Peyer's patch (tissue), 4 donors: ENCODE data around the gene CCDC88C. TPM values are rescaled to one million over a fixed set of nuclear protein-coding genes. Genes with fewer than 3 reads are reported as not detected.
A peak's percentile ranks its signal among the peaks of the same experiment; 100 is the strongest.

ENCODE experiments used
- DNase-seq, 3 donors: peaks; one replicate each; pipeline ENCODE4 v3.0.0-alpha.2; 2017 to 2019
- H3K27ac ChIP-seq, 4 donors: fragments of 200-600 bp; sonication (generic); one replicate each; pipeline ENCODE4 v1.5.1; 2016 to 2019
- H3K27me3 ChIP-seq, 2 donors: fragments of 200-600 bp; sonication (generic); one replicate each; pipeline ENCODE4 v1.5.1; 2019
- H3K36me3 ChIP-seq, 3 donors: fragments of 200-600 bp; sonication (generic); one replicate each; pipeline ENCODE4 v1.5.1; 2016 to 2019
- H3K4me1 ChIP-seq, 4 donors: fragments of 200-600 bp; sonication (generic); one replicate each; pipeline ENCODE4 v1.5.1; 2016 to 2019
- H3K4me3 ChIP-seq, 4 donors: fragments of 200-600 bp; sonication (generic); 1 replicate in 3 of 4; 2 replicates in 1 of 4; pipeline ENCODE4 v1.5.1; 2016 to 2019; ENCODE audit warnings: mild to moderate bottlenecking in 1 of 4
- H3K9me3 ChIP-seq, 4 donors: fragments of 200-600 bp; sonication (generic); one replicate each; pipeline ENCODE4 v1.5.1; 2016 to 2019; ENCODE audit warnings: mild to moderate bottlenecking in 1 of 4
- CTCF ChIP-seq, 6 experiments: fragments of 450-650 bp in 4 of 6; fragments of 200-600 bp in 2 of 6; sonication (generic) in 1 of 6; IDR thresholded peaks; one replicate each; pipeline ENCODE4 v1.5.1; 2017 to 2019; ENCODE audit warnings: antibody characterized with exemption in 6 of 6, mild to moderate bottlenecking in 3 of 6, moderate library complexity in 1 of 6
- POLR2A ChIP-seq, 2 donors: fragments of 450-650 bp; IDR thresholded peaks; one replicate each; pipeline ENCODE4 v1.5.1; 2017; ENCODE audit warnings: antibody characterized with exemption in 2 of 2, mild to moderate bottlenecking in 2 of 2, moderate library complexity in 2 of 2
- total RNA-seq, 4 donors: library from RNA; depleted of rRNA; stranded (reverse); fragments of >200 nt; gene quantifications; one replicate each; pipeline ENCODE4 v1.1.0, GENCODE V29; 2016

The CCDC88C gene
- total RNA-seq, 4 donors from 2014 or later, result 18.9 to 189 (median 77.2) TPM

GRCh38 chr14:91352728-91353692 lies 64.6 kb downstream of the CCDC88C start:
- no peak for DNase-seq
- Histone ChIP-seq H3K9me3 (no peaks in the 10 kb centered on the region), H3K4me1 (peaks cover 0 to 38% (median 17%) of the 10 kb centered on the region in 4 donors), H3K4me3 (no peak overlapping the region), H3K27ac (peak overlapping the region in 1 of 4 donors; percentile 59), H3K36me3 (no peaks in the 10 kb centered on the region), H3K27me3 (no peaks in the 10 kb centered on the region)
- no peak for TF ChIP-seq POLR2A (IDR thresholded peaks at IDR 0.05)
- TF ChIP-seq CTCF (IDR thresholded peaks at IDR 0.05), result no peak

DNA sequence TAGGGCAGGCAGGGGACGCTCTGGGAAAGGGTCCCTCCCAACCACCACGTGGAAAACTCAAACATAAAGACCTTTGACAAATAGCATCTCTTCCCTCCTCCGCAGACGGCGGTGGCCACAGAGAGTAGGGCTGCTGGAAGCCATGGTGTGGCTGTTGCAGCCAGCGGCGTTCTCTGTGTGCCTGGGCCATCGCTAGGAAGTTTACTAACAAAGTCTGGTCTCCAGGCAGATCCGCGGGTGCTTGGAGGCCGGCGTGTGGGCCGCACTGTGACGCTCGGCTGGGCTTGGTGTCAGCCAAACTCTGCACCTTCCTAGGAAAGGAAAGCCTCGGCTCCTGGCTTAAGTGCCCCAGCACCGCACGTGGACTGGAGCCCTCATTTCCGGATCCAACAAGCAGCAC lies 65.6 kb downstream of the CCDC88C start:
- Histone ChIP-seq H3K27me3 (no peaks in the 10 kb centered on the region), H3K4me1 (peaks cover 0 to 38% (median 17%) of the 10 kb centered on the region in 4 donors), H3K9me3 (no peaks in the 10 kb centered on the region), H3K27ac (peak overlapping the region in 3 of 4 donors; percentile 59 to 75 (median 66)), H3K4me3 (no peak overlapping the region), H3K36me3 (no peaks in the 10 kb centered on the region)
- TF ChIP-seq POLR2A (IDR thresholded peaks at IDR 0.05), result no peak
- no peak for TF ChIP-seq CTCF (IDR thresholded peaks at IDR 0.05)
- no peak for DNase-seq

DNA sequence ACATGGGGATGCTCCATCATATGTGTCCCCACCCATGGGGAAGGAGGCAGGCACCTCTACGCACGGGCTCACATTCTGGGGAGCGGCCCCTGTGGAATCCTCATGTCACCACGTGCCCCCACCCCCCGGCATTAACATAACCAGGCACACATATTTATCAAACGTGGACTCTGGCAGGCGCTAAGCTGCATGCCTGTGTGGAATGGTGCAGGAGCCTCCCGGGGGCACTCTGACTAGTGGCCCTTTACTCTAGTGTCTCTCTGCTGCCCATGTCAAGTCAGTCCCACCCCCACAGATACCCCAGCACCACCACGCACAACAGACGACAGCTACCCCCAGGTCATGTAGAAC lies 66.1 kb downstream of the CCDC88C start:
- H3K4me1 ChIP-seq, result peaks cover 0 to 38% (median 17%) of the 10 kb centered on the region in 4 donors
- H3K27ac ChIP-seq, result peak overlapping the region; percentile 59 to 75 (median 63)
- DNase-seq, result no peak
- no peaks in the 10 kb centered on the region for H3K36me3 ChIP-seq
- H3K4me3 ChIP-seq, result peak overlapping the region in 2 of 4 donors; percentile 40 to 50
- no peak for TF ChIP-seq POLR2A (IDR thresholded peaks at IDR 0.05)
- no peak for TF ChIP-seq CTCF (IDR thresholded peaks at IDR 0.05)
- no peaks in the 10 kb centered on the region for H3K27me3 ChIP-seq
- no peaks in the 10 kb centered on the region for H3K9me3 ChIP-seq

- Histone ChIP-seq H3K36me3 (no peaks in the 10 kb centered on the region), H3K9me3 (no peaks in the 10 kb centered on the region), H3K27me3 (no peaks in the 10 kb centered on the region), H3K4me3 (peak overlapping the region; percentile 2 to 50 (median 22)), H3K4me1 (peaks cover 0 to 38% (median 17%) of the 10 kb centered on the region in 4 donors), H3K27ac (peak overlapping the region; percentile 59 to 75 (median 63))
- no peak for TF ChIP-seq CTCF (IDR thresholded peaks at IDR 0.05)
- DNase-seq, result peak in 2 of 3 donors; percentile 53 to 66
Measured at GRCh38 chr14:91350813-91351511, 66.7 kb downstream of the CCDC88C start.

DNA sequence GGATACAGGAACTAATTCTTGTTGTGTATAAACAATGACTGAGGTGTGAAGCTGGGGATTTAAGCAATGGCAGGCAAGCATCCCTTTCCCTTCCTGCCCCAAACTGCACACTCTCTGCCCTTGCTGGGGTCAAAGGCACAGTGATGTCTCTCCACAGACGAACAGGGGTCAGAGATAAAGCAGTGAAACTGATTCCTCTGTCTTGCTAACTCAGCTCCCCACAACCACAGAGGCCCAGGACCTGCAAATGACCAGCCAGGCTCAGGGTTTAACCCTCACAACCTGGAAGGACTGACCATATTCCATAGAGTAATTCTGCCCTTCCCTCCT lies 67.2 kb downstream of the CCDC88C start:
- Histone ChIP-seq H3K27me3 (no peaks in the 10 kb centered on the region), H3K4me1 (peaks cover 0 to 38% (median 15%) of the 10 kb centered on the region in 4 donors), H3K27ac (peak overlapping the region; percentile 59 to 75 (median 63)), H3K36me3 (no peaks in the 10 kb centered on the region), H3K9me3 (no peaks in the 10 kb centered on the region), H3K4me3 (peak overlapping the region; percentile 2 to 50 (median 22))
- DNase-seq, result no peak
- no peak for TF ChIP-seq POLR2A (IDR thresholded peaks at IDR 0.05)
- TF ChIP-seq CTCF (IDR thresholded peaks at IDR 0.05), result no peak
